Mesodermal cell (in vitro differentiated cells): ENCODE results near the gene METTL8.

ENCODE experiments used
- H3K27ac ChIP-seq: 2 replicates; pipeline ENCODE4 v1.7.0; 2013; ENCODE audit warnings: mild to moderate bottlenecking, low read depth, low read length, moderate library complexity; ENCODE audit not compliant: severe bottlenecking
- H3K36me3 ChIP-seq: 2 replicates; pipeline ENCODE4 v1.7.1; 2013; ENCODE audit warnings: mild to moderate bottlenecking, low read length, moderate library complexity; ENCODE audit not compliant: control insufficient read depth, insufficient read depth
- H3K4me1 ChIP-seq: one replicate; pipeline ENCODE4 v1.7.1; 2013; ENCODE audit warnings: mild to moderate bottlenecking, low read length; ENCODE audit not compliant: insufficient read depth, control insufficient read depth, poor library complexity, severe bottlenecking
- H3K4me3 ChIP-seq: 2 replicates; pipeline ENCODE4 v1.7.0; 2013; ENCODE audit warnings: low read length, control low read depth, mild to moderate bottlenecking; ENCODE audit not compliant: insufficient read depth, poor library complexity, severe bottlenecking; ENCODE audit errors: extremely low read depth
- H3K9me3 ChIP-seq: 2 replicates; pipeline ENCODE4 v1.7.1; 2013; ENCODE audit warnings: mild to moderate bottlenecking, low read length, moderate library complexity; ENCODE audit not compliant: control insufficient read depth
- WGBS, 2 experiments: methylation state at CpG; one replicate each; pipeline ENCODE4 v1.1.5; 2013; ENCODE audit warnings: missing lambda C conversion rate in 2 of 2; ENCODE audit not compliant: insufficient coverage in 2 of 2; 5-methylcytosine and 5-hydroxymethylcytosine counted together

Gene METTL8

DNA sequence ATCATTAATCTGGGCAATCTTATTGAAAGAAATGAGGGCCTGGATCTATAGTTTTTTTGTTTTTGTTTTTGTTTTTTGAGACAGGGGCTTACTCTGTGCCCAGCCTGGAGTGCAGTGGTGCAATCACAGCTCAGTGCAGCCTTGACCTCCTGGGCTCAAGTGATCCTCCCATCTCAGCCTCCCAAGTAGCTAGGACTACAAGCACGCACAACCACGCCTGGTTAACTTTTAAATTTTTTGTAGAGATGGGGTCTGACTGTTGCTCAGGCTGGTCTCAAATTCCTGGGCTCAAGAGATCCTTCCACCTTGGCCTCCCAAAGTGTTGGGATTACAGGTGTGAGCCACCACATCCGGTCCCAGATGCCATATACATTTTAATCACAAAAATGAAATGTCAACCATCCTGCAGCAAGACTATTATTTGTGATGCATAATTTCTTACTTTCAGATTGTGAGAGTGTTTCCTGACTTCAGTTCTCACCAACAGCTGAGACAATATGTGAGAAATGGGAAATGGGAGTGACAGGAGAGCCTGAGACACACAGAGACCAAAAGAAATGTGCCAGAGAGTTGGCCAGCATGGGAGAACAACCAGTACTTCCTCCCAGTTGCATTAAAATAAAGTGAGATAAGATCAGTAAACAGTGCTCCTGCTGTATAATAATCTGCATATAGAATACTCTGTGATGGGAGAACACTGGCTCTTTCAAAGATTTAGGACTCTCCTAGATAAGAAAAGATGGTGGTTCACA, 87.6 kb downstream of the METTL8 start:
- Histone ChIP-seq H3K4me3 (no peak overlapping the region), H3K9me3 (no peaks in the 10 kb centered on the region), H3K36me3 (no peaks in the 10 kb centered on the region), H3K27ac (no peak overlapping the region), H3K4me1 (peaks cover 16% of the 10 kb centered on the region)
- WGBS, 2 experiments = no CpG with 5 or more reads among the region's 3 CpGs

DNA sequence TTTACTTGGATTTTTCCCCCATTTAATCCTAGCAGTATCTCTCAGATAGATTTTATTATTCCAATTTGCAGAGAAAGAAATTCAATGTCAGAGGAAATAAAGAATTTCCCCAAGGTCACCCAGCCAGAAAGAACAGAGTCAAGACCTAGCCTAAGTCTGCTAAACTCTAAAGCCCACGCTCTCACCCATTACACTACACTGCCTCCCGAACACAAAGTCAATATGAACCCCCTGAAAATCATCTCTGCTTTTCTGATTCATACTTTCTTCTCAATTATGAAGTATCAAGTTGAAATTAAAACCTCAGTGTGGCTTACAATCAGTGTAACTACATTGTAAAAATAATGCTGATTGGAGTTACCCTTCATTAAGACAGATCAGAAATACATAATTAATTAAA, 89.6 kb downstream of the METTL8 start:
- Histone ChIP-seq H3K4me1 (peaks cover 16% of the 10 kb centered on the region), H3K27ac (no peak overlapping the region), H3K36me3 (no peaks in the 10 kb centered on the region), H3K9me3 (no peaks in the 10 kb centered on the region), H3K4me3 (no peak overlapping the region)
- 79 to 100% methylated on average over 1 to 2 of the region's 2 CpGs for WGBS, 2 experiments

DNA sequence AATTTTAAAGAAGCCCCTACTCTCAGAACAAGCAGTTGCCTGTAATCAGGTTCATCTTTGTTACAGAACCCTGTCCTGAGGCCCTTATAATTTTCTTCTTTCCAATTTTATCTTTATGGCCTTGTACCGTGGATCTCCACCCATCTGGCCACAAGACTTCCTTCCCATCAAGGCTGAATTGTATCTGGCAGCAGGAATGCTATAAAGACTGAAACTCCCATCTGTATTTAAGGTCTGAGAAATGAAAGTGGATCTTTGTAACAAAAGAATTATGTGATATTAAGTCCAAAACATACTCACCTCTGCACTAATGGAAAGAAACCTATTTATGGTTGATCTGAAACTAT, 91.8 kb downstream of the METTL8 start:
- peaks cover 4% of the 10 kb centered on the region for H3K4me1 ChIP-seq
- WGBS, 2 experiments = no CpG with 5 or more reads among the region's 1 CpG
- no peaks in the 10 kb centered on the region for H3K9me3 ChIP-seq
- no peak overlapping the region for H3K4me3 ChIP-seq
- H3K36me3 ChIP-seq = no peaks in the 10 kb centered on the region
- H3K27ac ChIP-seq = no peak overlapping the region

GRCh38 chr2:171341394-171342066, 92.3 kb downstream of the METTL8 start:
- Histone ChIP-seq H3K27ac (no peak overlapping the region), H3K4me1 (no peaks in the 10 kb centered on the region), H3K9me3 (no peaks in the 10 kb centered on the region), H3K36me3 (no peaks in the 10 kb centered on the region), H3K4me3 (no peak overlapping the region)
- WGBS, 2 experiments = 100% methylated on average over 2 of the region's 7 CpGs; no CpG with 5 or more reads in 1 of the 2 experiments

DNA sequence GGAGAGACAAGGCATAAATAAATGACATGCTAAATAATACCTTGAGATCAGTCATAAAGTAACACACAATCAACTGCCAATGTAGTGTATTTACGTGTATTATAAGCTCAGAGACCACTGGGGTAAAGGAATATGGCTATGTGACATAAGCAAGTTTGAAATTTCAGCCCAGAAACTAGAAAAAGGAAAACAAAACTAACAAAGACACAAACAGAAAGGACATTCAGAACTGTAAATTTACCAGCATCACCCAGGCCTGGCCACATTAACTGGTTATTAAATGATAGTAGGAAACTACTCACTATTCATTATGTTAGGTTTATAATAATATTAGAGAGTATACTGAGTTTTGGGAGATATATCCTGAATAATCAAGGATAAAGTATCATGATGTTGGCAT, 98.8 kb downstream of the METTL8 start:
- no peak overlapping the region for H3K27ac ChIP-seq
- no peaks in the 10 kb centered on the region for H3K9me3 ChIP-seq
- WGBS, 2 experiments = no CpG with 5 or more reads among the region's 1 CpG
- H3K4me1 ChIP-seq = no peaks in the 10 kb centered on the region
- no peaks in the 10 kb centered on the region for H3K36me3 ChIP-seq
- no peak overlapping the region for H3K4me3 ChIP-seq

DNA sequence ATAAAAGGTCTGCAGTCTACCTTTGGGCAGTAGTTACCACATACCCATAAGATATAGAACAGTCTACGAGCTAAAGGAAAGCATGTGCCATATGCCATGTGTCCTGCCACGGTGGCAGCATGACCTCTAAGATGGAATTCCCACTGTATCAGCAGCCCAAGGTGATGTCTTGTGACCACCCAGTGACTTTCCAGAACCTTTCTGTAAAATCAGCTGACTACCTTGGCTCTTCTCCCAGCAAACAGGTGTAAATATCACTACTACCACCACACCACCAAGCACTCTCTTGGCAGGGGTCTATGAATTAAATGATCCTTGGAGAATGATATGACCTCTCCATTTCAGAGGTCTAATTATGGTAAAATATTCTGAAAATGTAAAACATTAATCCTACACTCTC, 99.6 kb downstream of the METTL8 start:
- WGBS, 2 experiments = 87 to 92% methylated on average over 2 of the region's 2 CpGs
- Histone ChIP-seq H3K4me1 (no peaks in the 10 kb centered on the region), H3K36me3 (no peaks in the 10 kb centered on the region), H3K9me3 (no peaks in the 10 kb centered on the region), H3K4me3 (no peak overlapping the region), H3K27ac (no peak overlapping the region)

- Histone ChIP-seq H3K36me3 (no peaks in the 10 kb centered on the region), H3K27ac (no peak overlapping the region), H3K4me1 (peaks cover 6% of the 10 kb centered on the region), H3K9me3 (no peaks in the 10 kb centered on the region), H3K4me3 (no peak overlapping the region)
- 100% methylated on average over 1 of the region's 5 CpGs; no CpG with 5 or more reads in 1 of the 2 experiments for WGBS, 2 experiments
These were observed 103.4 kb downstream of the METTL8 start for GRCh38 chr2:171330155-171330956.

DNA sequence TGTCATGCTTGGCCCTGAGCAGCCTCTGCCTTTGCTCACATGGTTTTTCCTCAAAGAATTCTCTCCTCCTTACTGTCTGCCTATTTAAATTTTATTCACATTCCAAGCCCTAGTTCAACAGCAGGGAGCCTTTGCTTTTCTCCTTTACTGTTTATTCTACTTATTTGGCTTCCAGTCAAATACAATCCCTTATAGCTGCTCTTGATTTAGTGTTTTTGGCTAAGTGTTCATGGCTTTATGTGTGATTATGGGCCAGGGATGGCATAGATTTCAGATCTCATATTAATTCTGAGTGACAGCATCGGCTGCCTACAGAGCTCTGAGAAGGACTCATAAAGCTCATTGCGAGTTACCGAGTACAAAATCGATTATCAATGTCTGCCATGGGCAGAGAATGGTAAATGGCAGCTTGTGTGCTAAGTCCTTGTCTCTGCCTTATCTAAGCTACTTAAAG, 106.7 kb downstream of the METTL8 start:
- 63 to 65% methylated on average over 4 of the region's 4 CpGs for WGBS, 2 experiments
- H3K9me3 ChIP-seq = no peaks in the 10 kb centered on the region
- H3K36me3 ChIP-seq = no peaks in the 10 kb centered on the region
- no peak overlapping the region for H3K27ac ChIP-seq
- no peak overlapping the region for H3K4me3 ChIP-seq
- H3K4me1 ChIP-seq = peaks cover 6% of the 10 kb centered on the region

GRCh38 chr2:171325886-171326585, 107.8 kb downstream of the METTL8 start:
- Histone ChIP-seq H3K36me3 (no peaks in the 10 kb centered on the region), H3K27ac (no peak overlapping the region), H3K9me3 (no peaks in the 10 kb centered on the region), H3K4me3 (no peak overlapping the region), H3K4me1 (peaks cover 6% of the 10 kb centered on the region)
- 93 to 96% methylated on average over 3 of the region's 4 CpGs for WGBS, 2 experiments

- no peak overlapping the region for H3K4me3 ChIP-seq
- no peaks in the 10 kb centered on the region for H3K36me3 ChIP-seq
- H3K9me3 ChIP-seq = no peaks in the 10 kb centered on the region
- 95 to 98% methylated on average over 3 to 4 of the region's 5 CpGs for WGBS, 2 experiments
- peaks cover 12% of the 10 kb centered on the region for H3K4me1 ChIP-seq
- H3K27ac ChIP-seq = no peak overlapping the region
These were observed 109.7 kb downstream of the METTL8 start for GRCh38 chr2:171323971-171324528.
